Bronchial epithelial cell (primary cell): ENCODE measurements around the gene HAUS7. TPM values are rescaled to one million over a fixed set of nuclear protein-coding genes. Genes with fewer than 3 reads are reported as not detected.

Source experiments
- DNase-seq: peaks from one replicate; pipeline ENCODE4 v3.0.0-alpha.2; 2010; ENCODE audit warnings: low read depth
- FAIRE-seq: peaks from 2 replicates; lab custom pipeline; 2011; peaks lifted over from hg19 to GRCh38; lab: Jason Lieb, UNC
- H3K27me3 ChIP-seq: 2 replicates; pipeline ENCODE4 v1.5.1; 2011; ENCODE audit warnings: low read length; ENCODE audit not compliant: control insufficient read depth, insufficient read depth
- H3K36me3 ChIP-seq: 2 replicates; pipeline ENCODE4 v1.5.1; 2011; ENCODE audit warnings: low read length; ENCODE audit not compliant: control insufficient read depth, insufficient read depth
- H3K4me3 ChIP-seq: 2 replicates; pipeline ENCODE4 v1.5.1; 2011; ENCODE audit warnings: mild to moderate bottlenecking, low read depth, low read length, control low read depth
- CTCF ChIP-seq: IDR thresholded peaks from 2 replicates; pipeline ENCODE4 v1.5.1; 2011; ENCODE audit warnings: mild to moderate bottlenecking, moderate library complexity, low read length, control low read depth, inconsistent platforms; ENCODE audit not compliant: insufficient read depth, severe bottlenecking
- total RNA-seq: library from RNA; depleted of rRNA; stranded (reverse); fragments of >200 nt; gene quantifications from 2 replicates; pipeline ENCODE4 v1.2.1, GENCODE V29; 2014

HAUS7 gene
- total RNA-seq, 1 donor from 2014 or later = 7.4 TPM

- peaks cover 3% of the 10 kb centered on the region for H3K36me3 ChIP-seq
- no peaks in the 10 kb centered on the region for H3K27me3 ChIP-seq
- DNase-seq = peak; percentile 8
- peak overlapping the region; percentile 64 for H3K4me3 ChIP-seq
- no peak for FAIRE-seq
- TF ChIP-seq CTCF = no peak
These were observed 465 bp downstream of the HAUS7 start for GRCh38 chrX:153469811-153470410.

GRCh38 chrX:153468008-153468580, 2.3 kb downstream of the HAUS7 start:
- Histone ChIP-seq H3K36me3 (peaks cover 4% of the 10 kb centered on the region), H3K27me3 (no peaks in the 10 kb centered on the region), H3K4me3 (no peak overlapping the region)
- DNase-seq (no peak), FAIRE-seq (no peak)
- TF ChIP-seq CTCF = no peak

GRCh38 chrX:153465691-153466380, 4.5 kb downstream of the HAUS7 start:
- peak; percentile 68 for FAIRE-seq
- Histone ChIP-seq H3K36me3 (peaks cover 4% of the 10 kb centered on the region), H3K4me3 (no peak overlapping the region), H3K27me3 (no peaks in the 10 kb centered on the region)
- no peak for DNase-seq
- TF ChIP-seq CTCF = no peak

GRCh38 chrX:153464116-153464515, 6.3 kb downstream of the HAUS7 start:
- peaks cover 4% of the 10 kb centered on the region for H3K36me3 ChIP-seq
- no peak for TF ChIP-seq CTCF
- no peak for FAIRE-seq

GRCh38 chrX:153463556-153463955, 6.8 kb downstream of the HAUS7 start:
- TF ChIP-seq CTCF = no peak
- Histone ChIP-seq H3K36me3 (peaks cover 3% of the 10 kb centered on the region), H3K4me3 (no peak overlapping the region), H3K27me3 (no peaks in the 10 kb centered on the region)
- FAIRE-seq (no peak), DNase-seq (no peak)

More at GRCh38 chrX:153464116-153464515, 6.3 kb downstream of the HAUS7 start:
- H3K27me3 ChIP-seq = no peaks in the 10 kb centered on the region
- H3K4me3 ChIP-seq = no peak overlapping the region
- no peak for DNase-seq
